ENCODE results near the gene CLCN7. TPM values are rescaled to one million over a fixed set of nuclear protein-coding genes. Genes with fewer than 3 reads are reported as not detected.

The CLCN7 gene
- total RNA-seq (2022; extraction: Qiagen RNA extraction), result 65.8 to 70.2 TPM (median 68.1 TPM) in 5 replicates

GRCh38 chr16:1474796-1475551 lies at the start of gene CLCN7:
Gene CLCN7 (minus strand): TSS chr16:1475028. CDS start chr16:1474974, 54 bp downstream.

DNA sequence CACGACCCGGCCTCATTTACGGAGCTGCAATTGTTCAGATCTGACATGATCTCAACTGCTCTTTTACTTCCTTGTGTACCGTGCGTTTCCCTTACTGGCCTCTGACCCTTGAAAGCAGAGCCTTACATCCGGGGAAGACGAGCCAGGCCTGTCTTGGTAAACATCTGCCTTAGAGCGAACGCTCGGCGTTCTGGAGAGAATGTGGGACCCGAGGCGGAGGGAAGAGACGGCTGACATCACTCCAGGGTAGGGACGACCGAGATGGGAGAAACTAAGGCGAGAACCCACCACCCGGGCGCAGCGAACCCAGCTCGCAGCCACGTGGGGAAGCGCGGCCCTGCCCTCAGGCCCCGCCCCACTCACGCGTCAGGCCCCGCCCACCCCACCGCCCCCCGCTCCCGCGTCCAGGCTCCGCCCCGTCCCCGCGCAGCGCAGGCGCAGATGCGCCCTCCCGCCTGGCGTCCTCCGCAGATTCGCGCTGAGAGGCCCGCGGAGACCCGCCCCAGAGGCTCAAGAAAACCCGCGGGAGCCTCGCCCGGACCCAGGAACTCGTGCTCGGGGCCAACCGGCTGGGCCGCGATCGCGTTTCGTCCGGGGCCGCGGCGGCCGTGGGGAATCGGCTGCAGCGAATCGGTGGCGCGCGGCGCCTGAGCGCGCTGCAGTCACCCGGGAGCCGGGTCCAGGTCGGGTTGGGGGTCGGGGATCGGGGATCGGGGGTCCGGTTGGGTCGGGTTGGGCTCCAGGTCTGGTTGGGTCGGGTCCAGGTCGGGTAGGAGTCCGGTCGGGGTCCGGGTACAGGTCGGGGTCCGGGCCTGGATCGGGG lies 18.3 kb upstream of the CLCN7 start, which contains the start of gene TELO2:
Gene TELO2, plus strand, starts transcription at position 438 of the 823 bp plus-strand sequence. CDS start 922 bp downstream, outside the sequence.

GRCh38 chr16:1488619-1489018 lies 13.8 kb upstream of the CLCN7 start, which contains the start of gene PTX4:
Gene PTX4 (minus strand): TSS chr16:1488944. CDS start chr16:1488909, 35 bp downstream.

DNA sequence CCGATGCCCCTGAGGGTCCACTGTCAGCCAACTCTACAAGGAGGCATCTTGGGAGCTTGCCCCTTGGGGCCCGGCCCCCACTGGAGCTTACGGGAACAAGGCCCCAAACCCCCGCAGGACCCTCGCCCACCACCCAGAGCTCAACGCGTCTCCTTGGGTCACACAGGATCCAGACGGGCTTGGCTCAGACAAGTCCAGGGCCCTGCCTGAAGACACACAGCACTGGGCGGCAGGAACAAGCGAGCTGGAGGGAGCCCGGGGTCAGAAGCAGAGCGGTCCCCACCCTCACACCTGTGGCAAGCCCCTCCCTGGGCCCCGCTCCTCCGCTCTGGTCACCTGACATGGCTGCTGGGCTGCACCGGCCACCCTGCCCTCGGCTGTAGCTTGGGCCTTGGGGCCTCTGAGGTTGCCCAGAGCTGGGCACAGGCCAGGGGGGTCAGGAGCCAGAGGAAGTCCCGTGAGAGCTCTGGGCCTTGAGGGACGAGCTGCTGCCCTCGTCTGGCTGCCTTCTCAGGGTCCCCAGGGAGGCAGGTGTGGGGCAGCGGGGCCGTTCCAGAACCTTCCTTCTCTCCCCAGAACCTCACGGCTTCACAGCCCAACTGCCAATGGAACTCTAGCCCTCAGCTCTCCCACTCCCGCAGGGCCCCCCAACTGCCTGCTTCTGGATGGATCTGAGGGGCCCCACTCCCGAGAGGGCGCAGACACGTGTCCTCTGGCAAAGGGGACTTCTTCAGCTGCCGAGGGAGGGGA lies 30.7 kb downstream of the CLCN7 start, which contains the start of gene CCDC154:
Gene CCDC154, minus strand, starts transcription at position 577 of the 750 bp plus-strand sequence. Its CDS starts 234 bp downstream, at position 343.

DNA sequence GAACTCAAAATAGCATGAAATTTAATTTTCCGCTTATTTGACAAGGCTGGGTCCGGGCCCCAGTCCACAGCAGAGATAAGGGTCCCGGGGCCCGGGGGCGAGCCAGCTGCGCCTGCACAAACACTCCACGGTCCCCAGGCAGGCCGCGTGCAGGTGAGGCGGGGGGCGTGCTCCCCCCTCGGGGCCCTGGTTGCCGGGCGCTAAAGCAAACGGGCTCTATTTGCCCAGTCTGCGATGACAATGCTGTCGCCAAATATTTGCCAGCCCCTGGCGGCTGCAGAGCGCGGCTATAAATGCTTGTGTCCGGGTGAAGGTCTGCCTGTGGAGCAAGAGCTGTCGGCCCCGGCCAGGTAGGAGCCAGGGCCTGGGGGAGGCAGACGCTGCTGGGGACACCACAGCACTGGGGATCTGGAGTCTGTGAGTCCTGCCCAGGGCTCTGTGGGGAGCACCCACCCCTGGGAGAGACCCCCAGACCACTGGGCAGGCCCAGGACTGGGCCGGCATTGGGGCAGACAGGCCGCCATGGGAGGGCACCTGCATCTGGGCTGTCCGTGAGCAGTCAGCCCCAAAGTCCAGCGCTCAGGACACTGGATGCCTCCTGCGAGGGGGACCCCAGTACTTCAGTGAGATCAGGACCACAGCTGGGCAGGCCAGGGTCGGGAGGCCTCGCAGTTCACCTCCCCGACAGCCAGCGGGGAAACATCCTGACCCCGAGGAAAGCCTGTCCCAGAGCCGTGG lies 43.9 kb downstream of the CLCN7 start, which contains the start of gene PERCC1:
Gene PERCC1, plus strand, starts transcription at position 320 of the 738 bp plus-strand sequence. CDS start 1,516 bp downstream, outside the sequence.

DNA sequence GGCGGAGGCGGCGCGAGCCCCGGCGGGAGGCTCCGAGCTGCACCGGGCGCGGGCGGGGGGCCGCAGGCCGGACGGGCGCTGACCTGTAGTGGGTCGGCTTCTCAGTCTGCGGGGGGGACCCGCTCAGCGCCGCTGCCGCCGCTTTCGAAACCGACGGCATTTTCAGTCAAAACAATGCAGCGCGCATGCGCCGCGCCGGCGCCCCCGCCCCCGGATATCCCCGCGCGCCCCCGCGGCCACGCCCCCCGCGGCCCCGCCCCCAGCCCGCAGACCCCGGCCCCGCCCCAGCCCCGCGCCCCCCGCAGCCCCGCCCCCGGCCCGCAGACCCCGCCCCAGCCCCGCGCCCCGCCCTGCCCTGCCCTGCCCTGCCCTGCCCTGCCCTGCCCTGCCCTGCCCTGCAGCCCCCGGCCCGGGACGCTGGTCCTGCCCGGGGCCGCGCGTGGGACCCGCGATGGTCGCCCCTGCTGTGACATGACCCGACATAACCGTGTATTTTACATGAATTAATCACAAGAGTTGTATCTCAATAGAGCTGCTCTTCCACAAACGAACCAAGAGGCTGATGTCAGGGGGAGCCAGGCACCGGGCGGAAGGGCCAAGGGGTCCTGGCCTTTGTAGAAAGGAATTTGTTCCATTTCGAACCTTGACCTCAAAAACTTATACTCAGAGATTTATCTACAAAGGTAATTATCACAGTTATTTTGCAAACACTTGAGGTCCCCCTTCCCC lies 60.1 kb downstream of the CLCN7 start, which contains the start of gene UNKL:
Gene UNKL, minus strand, starts transcription at position 173 of the 729 bp plus-strand sequence. Its CDS starts 13 bp downstream, at position 160.

Other genes starting within 250 kb of the CLCN7 start
- gene TPSG1, start 249.8 kb downstream of the CLCN7 start, total RNA-seq (2022; extraction: Qiagen RNA extraction), result 0.10 to 0.13 TPM in 2 of 5 replicates, not detected in the others
- gene TPSB2, start 244.8 kb downstream of the CLCN7 start, total RNA-seq (2022; extraction: Qiagen RNA extraction), result not detected in 5 replicates
- gene TPSAB1, start 234.3 kb downstream of the CLCN7 start, total RNA-seq (2022; extraction: Qiagen RNA extraction), result 0.28 TPM in 1 of 5 replicates, not detected in the others
- gene TPSD1, start 219.0 kb downstream of the CLCN7 start, total RNA-seq (2022; extraction: Qiagen RNA extraction), result not detected in 5 replicates
- gene UBE2I, start 165.4 kb downstream of the CLCN7 start, total RNA-seq (2022; extraction: Qiagen RNA extraction), result 139 to 194 TPM (median 157 TPM) in 5 replicates
- 0.64 to 1.6 TPM (median 0.93 TPM) in 5 replicates for gene BAIAP3, start 141.4 kb downstream of the CLCN7 start, total RNA-seq (2022; extraction: Qiagen RNA extraction)
- gene TSR3, start 123.2 kb downstream of the CLCN7 start, total RNA-seq (2022; extraction: Qiagen RNA extraction), result 61.7 to 98.0 TPM (median 90.5 TPM) in 5 replicates
- gene GNPTG, start 123.1 kb downstream of the CLCN7 start, total RNA-seq (2022; extraction: Qiagen RNA extraction), result 28.2 to 37.3 TPM (median 36.1 TPM) in 5 replicates
- 25.0 to 26.5 TPM (median 25.6 TPM) in 5 replicates for gene UNKL, start 60.3 kb downstream of the CLCN7 start, total RNA-seq (2022; extraction: Qiagen RNA extraction)
- gene UQCC4, start 54.3 kb downstream of the CLCN7 start, total RNA-seq (2022; extraction: Qiagen RNA extraction), result 32.1 to 38.6 TPM (median 36.5 TPM) in 5 replicates
- not detected in 5 replicates for gene PERCC1, start 44.0 kb downstream of the CLCN7 start, total RNA-seq (2022; extraction: Qiagen RNA extraction)
- 0.06 to 0.33 TPM (median 0.27 TPM) in 5 replicates for gene CCDC154, start 30.5 kb downstream of the CLCN7 start, total RNA-seq (2022; extraction: Qiagen RNA extraction)
- not detected in 5 replicates for gene PTX4, start 13.9 kb upstream of the CLCN7 start, total RNA-seq (2022; extraction: Qiagen RNA extraction)
- gene TELO2, start 18.3 kb upstream of the CLCN7 start, total RNA-seq (2022; extraction: Qiagen RNA extraction), result 33.6 to 38.1 TPM (median 35.9 TPM) in 5 replicates
- gene TMEM204, start 58.6 kb upstream of the CLCN7 start, total RNA-seq (2022; extraction: Qiagen RNA extraction), result 0.07 to 0.23 TPM (median 0.12 TPM) in 3 of 5 replicates, not detected in the others
- gene IFT140, start 137.0 kb upstream of the CLCN7 start, total RNA-seq (2022; extraction: Qiagen RNA extraction), result 6.3 to 9.5 TPM (median 8.4 TPM) in 5 replicates
- gene CRAMP1, start 137.3 kb upstream of the CLCN7 start, total RNA-seq (2022; extraction: Qiagen RNA extraction), result 13.3 to 16.8 TPM (median 14.3 TPM) in 5 replicates
- 170 to 228 TPM (median 171 TPM) in 5 replicates for gene JPT2, start 203.3 kb upstream of the CLCN7 start, total RNA-seq (2022; extraction: Qiagen RNA extraction)
- 49.3 to 62.0 TPM (median 54.2 TPM) in 5 replicates for gene MAPK8IP3, start 231.2 kb upstream of the CLCN7 start, total RNA-seq (2022; extraction: Qiagen RNA extraction)